ENCODE results near the gene SLC25A6. TPM values are rescaled to one million over a fixed set of nuclear protein-coding genes. Genes with fewer than 3 reads are reported as not detected.

The SLC25A6 gene
- total RNA-seq, 1 experiment from 2014 or later: 553 TPM

DNA sequence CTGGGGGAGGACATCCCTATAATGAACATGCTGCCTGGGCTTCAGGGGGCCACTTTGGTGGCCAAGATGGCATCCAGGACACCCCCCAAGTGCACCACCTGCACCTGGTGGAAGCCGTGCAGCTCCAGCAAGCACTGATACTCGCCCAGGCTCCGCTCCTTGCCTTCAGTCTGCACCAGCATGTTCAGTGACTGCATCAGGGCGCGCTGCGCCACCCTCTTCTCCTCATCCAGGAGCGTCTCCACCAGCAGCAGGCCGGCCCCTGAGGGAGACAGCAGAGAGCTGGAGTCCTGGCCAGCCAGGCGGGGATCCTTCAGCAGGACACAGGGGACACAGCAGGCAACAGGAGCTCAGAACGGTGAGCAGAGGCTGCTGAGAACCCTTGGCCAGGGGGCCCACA, 11.3 kb upstream of the SLC25A6 start:
- no peaks in the 10 kb centered on the region for H4K20me1 ChIP-seq (ENCODE audit: control insufficient read depth, insufficient read depth, insufficient read length)
- H2BK20ac ChIP-seq (ENCODE audit: low read depth, low read length, poor library complexity, severe bottlenecking): no peak overlapping the region
- H3K79me1 ChIP-seq (ENCODE audit: insufficient read depth, low read depth, low read length, poor library complexity, severe bottlenecking): no peaks in the 10 kb centered on the region
- no peak overlapping the region for H3K4ac ChIP-seq (ENCODE audit: low read depth, low read length)
- no CpG with 5 or more reads among the region's 10 CpGs for WGBS (ENCODE audit: extremely low coverage, insufficient read length, low lambda C conversion rate)
- TF ChIP-seq, protein P1, sequence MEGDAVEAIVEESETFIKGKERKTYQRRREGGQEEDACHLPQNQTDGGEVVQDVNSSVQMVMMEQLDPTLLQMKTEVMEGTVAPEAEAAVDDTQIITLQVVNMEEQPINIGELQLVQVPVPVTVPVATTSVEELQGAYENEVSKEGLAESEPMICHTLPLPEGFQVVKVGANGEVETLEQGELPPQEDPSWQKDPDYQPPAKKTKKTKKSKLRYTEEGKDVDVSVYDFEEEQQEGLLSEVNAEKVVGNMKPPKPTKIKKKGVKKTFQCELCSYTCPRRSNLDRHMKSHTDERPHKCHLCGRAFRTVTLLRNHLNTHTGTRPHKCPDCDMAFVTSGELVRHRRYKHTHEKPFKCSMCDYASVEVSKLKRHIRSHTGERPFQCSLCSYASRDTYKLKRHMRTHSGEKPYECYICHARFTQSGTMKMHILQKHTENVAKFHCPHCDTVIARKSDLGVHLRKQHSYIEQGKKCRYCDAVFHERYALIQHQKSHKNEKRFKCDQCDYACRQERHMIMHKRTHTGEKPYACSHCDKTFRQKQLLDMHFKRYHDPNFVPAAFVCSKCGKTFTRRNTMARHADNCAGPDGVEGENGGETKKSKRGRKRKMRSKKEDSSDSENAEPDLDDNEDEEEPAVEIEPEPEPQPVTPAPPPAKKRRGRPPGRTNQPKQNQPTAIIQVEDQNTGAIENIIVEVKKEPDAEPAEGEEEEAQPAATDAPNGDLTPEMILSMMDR (conservative IDR thresholded peaks at IDR 0.05): no peak
- H2BK120ac ChIP-seq (ENCODE audit: low read depth, low read length, poor library complexity, severe bottlenecking): no peak overlapping the region
- H3K9me3 Mint-ChIP-seq: no peaks in the 10 kb centered on the region
- no peak overlapping the region for H4K8ac ChIP-seq (replicated peaks; ENCODE audit: insufficient read length, low read depth, low read length)
- H3K4me1 ChIP-seq (ENCODE audit: insufficient read depth, low read length): no peaks in the 10 kb centered on the region; the same call in 1 of the 2 replicates
- H3K18ac ChIP-seq (ENCODE audit: insufficient read length, low read depth, low read length): no peak overlapping the region
- H2AK5ac ChIP-seq (ENCODE audit: insufficient read length, low read length): no peak overlapping the region
- no peak overlapping the region for H2BK12ac ChIP-seq (ENCODE audit: insufficient read length, low read depth, low read length)
- no peak overlapping the region for H3K14ac ChIP-seq (ENCODE audit: insufficient read depth, low read length)
- H3K27ac Mint-ChIP-seq: no peak overlapping the region
- H2BK15ac ChIP-seq (ENCODE audit: low read depth, low read length): no peak overlapping the region
- H3K9me3 ChIP-seq (ENCODE audit: control insufficient read depth, low read depth, low read length): no peaks in the 10 kb centered on the region
- peaks cover 0 to 32% (median 2%) of the 10 kb centered on the region in 3 experiments; a peak in 4 of 7 replicates for H3K36me3 Mint-ChIP-seq (ENCODE audit: insufficient read depth in 1 of 3, low read depth in 3 of 3)
- peaks cover 0 to 3% of the 10 kb centered on the region in 2 experiments; a peak in 1 of 4 replicates for H3K4me1 Mint-ChIP-seq
- DNase-seq: no peak
- H3K56ac ChIP-seq (ENCODE audit: insufficient read length, low read depth, low read length): no peak overlapping the region
- no peak overlapping the region for H3K4me3 Mint-ChIP-seq
- H4K5ac ChIP-seq (ENCODE audit: insufficient read length, low read depth, low read length): no peak overlapping the region
- H3K23ac ChIP-seq (ENCODE audit: insufficient read length, low read depth, low read length): no peak overlapping the region
- no peak overlapping the region for H3K9ac ChIP-seq (ENCODE audit: extremely low read depth, insufficient read length, low read length)
- no peak overlapping the region for H2BK5ac ChIP-seq (ENCODE audit: insufficient read length, low read length)
- H3K27me3 ChIP-seq (ENCODE audit: insufficient read depth, low read length): no peaks in the 10 kb centered on the region
- H3K23me2 ChIP-seq (ENCODE audit: insufficient read length, low read depth, low read length, poor library complexity, severe bottlenecking): no peaks in the 10 kb centered on the region
- no peak overlapping the region for H2AFZ ChIP-seq (ENCODE audit: low read length)
- H3K79me2 ChIP-seq (ENCODE audit: insufficient read depth, low read length): no peaks in the 10 kb centered on the region
- no peaks in the 10 kb centered on the region for H3K27me3 Mint-ChIP-seq (ENCODE audit: low read depth)
- H4K91ac ChIP-seq (ENCODE audit: insufficient read length, low read depth, low read length): no peak overlapping the region
- no peak overlapping the region for H3K4me2 ChIP-seq (ENCODE audit: insufficient read depth, insufficient read length, low read length)
- H3K27ac ChIP-seq (ENCODE audit: insufficient read length, low read depth, low read length): no peak overlapping the region
- no peak overlapping the region for H3T11ph ChIP-seq (ENCODE audit: low read length)

Measured in H9 (cell line).